ENCODE data around the gene EXPH5.
"Not testable (repeated sequence)": the region's sequence is repeated elsewhere in the genome, so short reads cannot be mapped to it uniquely, and the experiment has no call there.

Gene EXPH5

DNA sequence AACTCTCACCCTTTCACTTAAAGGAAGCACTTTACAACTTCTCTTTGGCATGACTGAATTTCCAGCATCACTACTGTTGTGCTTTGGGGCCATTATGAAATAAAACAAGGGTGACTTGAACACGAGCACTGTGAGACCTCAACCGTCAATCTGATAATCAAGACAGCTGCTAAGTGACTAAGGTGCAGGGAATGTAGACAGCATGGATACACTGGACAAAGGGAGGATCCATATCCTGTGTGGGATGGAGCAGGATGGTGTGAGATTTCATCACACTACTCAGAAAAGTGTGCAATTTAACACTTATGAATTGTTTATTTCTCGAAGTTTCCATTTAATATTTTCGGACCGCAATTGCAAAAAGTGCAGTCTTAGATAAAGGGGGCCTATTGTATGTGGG, 16.1 kb upstream of the EXPH5 start:
- TF ChIP-seq MAX (IDR thresholded peaks at IDR 0.05; ENCODE audit: low read depth, low read length) (no peak), POLR2A (IDR thresholded peaks at IDR 0.05; ENCODE audit: extremely low read depth, insufficient read length) (no peak), MYC (IDR thresholded peaks at IDR 0.05; ENCODE audit: low read depth, low read length) (no peak)
- TF ChIP-seq, protein P1, sequence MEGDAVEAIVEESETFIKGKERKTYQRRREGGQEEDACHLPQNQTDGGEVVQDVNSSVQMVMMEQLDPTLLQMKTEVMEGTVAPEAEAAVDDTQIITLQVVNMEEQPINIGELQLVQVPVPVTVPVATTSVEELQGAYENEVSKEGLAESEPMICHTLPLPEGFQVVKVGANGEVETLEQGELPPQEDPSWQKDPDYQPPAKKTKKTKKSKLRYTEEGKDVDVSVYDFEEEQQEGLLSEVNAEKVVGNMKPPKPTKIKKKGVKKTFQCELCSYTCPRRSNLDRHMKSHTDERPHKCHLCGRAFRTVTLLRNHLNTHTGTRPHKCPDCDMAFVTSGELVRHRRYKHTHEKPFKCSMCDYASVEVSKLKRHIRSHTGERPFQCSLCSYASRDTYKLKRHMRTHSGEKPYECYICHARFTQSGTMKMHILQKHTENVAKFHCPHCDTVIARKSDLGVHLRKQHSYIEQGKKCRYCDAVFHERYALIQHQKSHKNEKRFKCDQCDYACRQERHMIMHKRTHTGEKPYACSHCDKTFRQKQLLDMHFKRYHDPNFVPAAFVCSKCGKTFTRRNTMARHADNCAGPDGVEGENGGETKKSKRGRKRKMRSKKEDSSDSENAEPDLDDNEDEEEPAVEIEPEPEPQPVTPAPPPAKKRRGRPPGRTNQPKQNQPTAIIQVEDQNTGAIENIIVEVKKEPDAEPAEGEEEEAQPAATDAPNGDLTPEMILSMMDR (IDR thresholded peaks at IDR 0.05; ENCODE audit: low read depth, low read length): no peak
- no peak for DNase-seq (ENCODE audit: low read depth)
- H3K4me3 ChIP-seq (ENCODE audit: low read depth, low read length): no peak overlapping the region

DNA sequence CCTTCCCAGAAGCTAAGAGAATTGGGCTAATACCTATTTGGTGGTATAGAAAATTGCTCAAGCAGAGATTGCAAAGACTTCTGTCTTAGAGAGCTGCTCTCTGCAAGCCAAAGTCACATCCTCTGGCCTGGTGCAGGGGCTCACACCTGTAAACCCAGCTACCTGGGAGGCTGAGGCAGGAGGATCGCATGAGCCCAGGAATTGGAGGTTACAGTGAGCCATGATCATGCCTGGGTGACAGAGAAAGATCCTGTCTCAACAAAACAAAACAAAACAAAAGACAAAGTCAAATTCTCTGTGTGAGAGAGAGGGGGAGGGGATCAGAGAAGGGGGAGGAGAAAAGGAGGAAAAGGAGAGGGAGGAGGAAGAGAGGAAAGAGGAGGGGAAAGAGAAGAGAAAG, 15.0 kb upstream of the EXPH5 start:
- TF ChIP-seq, protein P1 (IDR thresholded peaks at IDR 0.05; ENCODE audit: low read depth, low read length): no peak
- TF ChIP-seq MAX (IDR thresholded peaks at IDR 0.05; ENCODE audit: low read depth, low read length) (no peak), MYC (IDR thresholded peaks at IDR 0.05; ENCODE audit: low read depth, low read length) (no peak), POLR2A (IDR thresholded peaks at IDR 0.05; ENCODE audit: extremely low read depth, insufficient read length) (no peak)
- no peak overlapping the region for H3K4me3 ChIP-seq (ENCODE audit: low read depth, low read length)
- DNase-seq (ENCODE audit: low read depth): no peak

GRCh38 chr11:108606495-108607160, 13.1 kb upstream of the EXPH5 start:
- no peak overlapping the region for H3K4me3 ChIP-seq (ENCODE audit: low read depth, low read length)
- DNase-seq (ENCODE audit: low read depth): no peak
- TF ChIP-seq MYC (IDR thresholded peaks at IDR 0.05; ENCODE audit: low read depth, low read length) (no peak), POLR2A (IDR thresholded peaks at IDR 0.05; ENCODE audit: extremely low read depth, insufficient read length) (no peak), MAX (IDR thresholded peaks at IDR 0.05; ENCODE audit: low read depth, low read length) (no peak)
- TF ChIP-seq, protein P1 (IDR thresholded peaks at IDR 0.05; ENCODE audit: low read depth, low read length): no peak

DNA sequence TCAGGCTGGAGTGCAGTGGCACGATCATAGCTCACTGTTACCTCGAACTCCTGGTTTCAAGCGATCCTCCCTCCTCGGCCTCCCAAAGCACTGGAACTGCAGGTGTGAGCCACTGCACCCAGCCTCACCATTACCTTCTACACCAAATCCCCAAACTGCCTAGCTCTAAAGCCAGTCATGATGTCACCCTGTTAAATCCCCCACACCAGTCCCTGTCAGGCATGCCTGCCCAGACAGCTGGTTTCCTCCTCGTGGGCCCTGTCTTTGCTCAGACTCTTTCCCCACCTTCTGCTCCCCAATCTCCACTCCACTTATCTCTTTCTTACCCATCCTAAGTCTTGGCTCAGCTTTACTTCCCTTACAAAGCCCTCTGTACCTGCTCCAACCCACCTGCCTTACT, 12.5 kb upstream of the EXPH5 start:
- TF ChIP-seq, protein P1 (IDR thresholded peaks at IDR 0.05; ENCODE audit: low read depth, low read length): no peak
- no peak for DNase-seq (ENCODE audit: low read depth)

GRCh38 chr11:108602818-108603217, 9.2 kb upstream of the EXPH5 start:
- H3K4me3 ChIP-seq (ENCODE audit: low read depth, low read length); DNase-seq (ENCODE audit: low read depth): not testable (repeated sequence)

More for the DNA sequence above, 12.5 kb upstream of the EXPH5 start:
- no peak overlapping the region for H3K4me3 ChIP-seq (ENCODE audit: low read depth, low read length)

- DNase-seq (ENCODE audit: low read depth): no peak
- H3K4me3 ChIP-seq (ENCODE audit: low read depth, low read length): no peak overlapping the region
- no peak for TF ChIP-seq POLR2A (IDR thresholded peaks at IDR 0.05; ENCODE audit: extremely low read depth, insufficient read length)
- TF ChIP-seq, protein P1 (IDR thresholded peaks at IDR 0.05; ENCODE audit: low read depth, low read length): no peak
- no peak for TF ChIP-seq MYC (IDR thresholded peaks at IDR 0.05; ENCODE audit: low read depth, low read length)
- no peak for TF ChIP-seq MAX (IDR thresholded peaks at IDR 0.05; ENCODE audit: low read depth, low read length)
Observed at GRCh38 chr11:108601150-108601549, 7.6 kb upstream of the EXPH5 start.
